Aorta (tissue), 5 donors: ENCODE results near the gene PLCD1. TPM values are rescaled to one million over a fixed set of nuclear protein-coding genes. Genes with fewer than 3 reads are reported as not detected.

ENCODE experiments used
- ATAC-seq: fragments of 200-7000 bp; cut with Tn5 transposase; one replicate; pipeline ENCODE4 v1.9.1; 2022; ENCODE audit warnings: moderate library complexity; ENCODE audit not compliant: low FRiP score
- DNase-seq, 2 donors: peaks; one replicate each; pipeline ENCODE4 v3.0.0-alpha.2; 2020
- H3K27ac ChIP-seq, 2 donors: one replicate each; pipeline ENCODE4 v1.5.1; 2013; ENCODE audit warnings: low read length in 2 of 2, mild to moderate bottlenecking in 2 of 2, moderate library complexity in 2 of 2, control low read depth in 1 of 2, inconsistent platforms in 1 of 2, low read depth in 1 of 2
- H3K27me3 ChIP-seq, 2 donors: one replicate each; pipeline ENCODE4 v1.6.1; 2013; ENCODE audit warnings: control low read depth in 1 of 2, low read length in 1 of 2, mild to moderate bottlenecking in 1 of 2, moderate library complexity in 1 of 2; ENCODE audit not compliant: insufficient read depth in 2 of 2, control insufficient read depth in 1 of 2
- H3K36me3 ChIP-seq, 2 donors: one replicate each; pipeline ENCODE4 v1.6.1; 2013; ENCODE audit warnings: control low read depth in 1 of 2, low read length in 1 of 2, mild to moderate bottlenecking in 1 of 2; ENCODE audit not compliant: insufficient read depth in 2 of 2, control insufficient read depth in 1 of 2
- H3K4me1 ChIP-seq, 2 donors: one replicate each; pipeline ENCODE4 v1.6.1; 2013; ENCODE audit warnings: low read length in 2 of 2, control low read depth in 1 of 2, mild to moderate bottlenecking in 1 of 2, moderate library complexity in 1 of 2; ENCODE audit not compliant: insufficient read depth in 2 of 2, control insufficient read depth in 1 of 2
- H3K4me3 ChIP-seq, 2 donors: one replicate each; pipeline ENCODE4 v1.5.1; 2013; ENCODE audit warnings: low read length in 2 of 2, control low read depth in 1 of 2, mild to moderate bottlenecking in 1 of 2
- H3K9me3 ChIP-seq: one replicate; pipeline ENCODE4 v1.6.1; 2013; ENCODE audit warnings: mild to moderate bottlenecking, low read length; ENCODE audit not compliant: control insufficient read depth
- WGBS, 2 donors: extraction: QIAGEN DNeasy Blood & Tissue Kit; methylation state at CpG; one replicate each; pipeline ENCODE4 v1.1.7; 2013; 5-methylcytosine and 5-hydroxymethylcytosine counted together
- intact Hi-C, 2 donors: fragments of 100-400 bp; cut with DNase I; formaldehyde crosslinking; loops; one replicate each; pipeline versions ENCODE4 v1.14.2 to v1.15.0; 2022
- microRNA-seq, 2 donors: library from miRNA; unstranded; fragments of <30 nt; microRNA quantifications; one replicate each; pipeline ENCODE4 v1.2.0, GENCODE V29; 2020
- polyA plus RNA-seq, 2 donors: library from polyadenylated mRNA; stranded (reverse); fragments of 200-250 nt; gene quantifications; one replicate each; pipeline ENCODE4 v1.2.3, GENCODE V29; 2013
- total RNA-seq, 2 donors: library from RNA; stranded (reverse); fragmentation: NEBNext Ultra II Directional; extraction: Animal tissue kit (Norgen Biotek cat#: 25700); gene quantifications; one replicate each; pipeline ENCODE4 v1.2.1, GENCODE V29; 2021
- donor health status: healthy with polysubstance abuse.
- donor health status: Bipolar disorder and iron deficiency.
- donor health status: DM: no; HTN: no; CAD: no.
- donor health status: DM: no; HTN: no; CAD: no.
- donor health status: DM: yes; HTN: yes; CAD: no.

Gene PLCD1
- total and polyA plus RNA-seq, 4 donors = 30.8 to 59.7 (median 45.4) TPM

DNA sequence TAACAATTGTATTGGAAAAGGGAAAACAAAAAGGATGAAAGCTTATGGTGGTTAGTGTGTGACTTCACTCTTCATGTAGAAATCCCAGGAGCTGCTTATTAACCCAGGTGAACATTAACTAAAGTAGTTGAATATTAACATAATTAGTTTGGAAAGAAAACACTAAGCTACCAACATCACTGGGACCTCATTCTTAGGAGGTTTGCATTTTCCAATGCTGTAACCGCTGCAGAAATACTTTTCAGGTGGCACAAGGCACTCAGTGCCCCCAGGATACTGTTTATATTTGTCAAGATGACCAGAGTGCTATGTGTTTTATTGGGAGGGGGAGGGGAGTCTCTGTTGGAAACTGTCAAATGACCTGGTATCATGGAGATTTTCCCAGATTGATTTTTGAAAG, 64.7 kb downstream of the PLCD1 start:
- Histone ChIP-seq H3K4me1 (no peaks in the 10 kb centered on the region), H3K9me3 (no peaks in the 10 kb centered on the region), H3K27ac (no peak overlapping the region), H3K36me3 (peaks cover 0 to 2% of the 10 kb centered on the region in 2 donors), H3K27me3 (no peaks in the 10 kb centered on the region), H3K4me3 (no peak overlapping the region)
- 90 to 100% methylated on average over 1 of the region's 1 CpG for WGBS, 2 donors
- DNase-seq (no peak), ATAC-seq (no peak)
- intact Hi-C loops = no loop called here

DNA sequence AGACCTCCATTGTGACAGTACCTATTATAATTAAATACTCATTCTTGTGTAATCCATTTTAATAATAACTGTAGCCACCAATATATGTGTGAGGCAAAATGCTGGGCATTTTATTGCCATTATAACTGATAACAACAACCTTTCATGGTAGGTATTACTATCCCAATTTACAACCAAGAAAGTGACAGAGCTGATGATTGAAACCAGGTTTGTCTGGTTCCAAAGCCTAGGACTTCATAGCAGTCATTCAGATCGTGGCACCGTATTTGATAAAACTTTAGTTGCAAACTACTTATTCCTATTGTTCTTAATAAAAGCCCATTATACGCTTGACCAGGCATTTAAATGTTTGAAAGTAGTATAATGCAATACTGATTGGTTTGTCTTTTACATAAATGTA, 65.3 kb downstream of the PLCD1 start:
- ATAC-seq (no peak), DNase-seq (no peak)
- H3K27ac ChIP-seq = no peak overlapping the region
- WGBS, 2 donors = 96 to 97% methylated on average over 3 of the region's 3 CpGs
- no peaks in the 10 kb centered on the region for H3K27me3 ChIP-seq
- H3K36me3 ChIP-seq = peaks cover 0 to 2% of the 10 kb centered on the region in 2 donors
- intact Hi-C loops = no loop called here
- no peak overlapping the region for H3K4me3 ChIP-seq
- no peaks in the 10 kb centered on the region for H3K9me3 ChIP-seq
- no peaks in the 10 kb centered on the region for H3K4me1 ChIP-seq

DNA sequence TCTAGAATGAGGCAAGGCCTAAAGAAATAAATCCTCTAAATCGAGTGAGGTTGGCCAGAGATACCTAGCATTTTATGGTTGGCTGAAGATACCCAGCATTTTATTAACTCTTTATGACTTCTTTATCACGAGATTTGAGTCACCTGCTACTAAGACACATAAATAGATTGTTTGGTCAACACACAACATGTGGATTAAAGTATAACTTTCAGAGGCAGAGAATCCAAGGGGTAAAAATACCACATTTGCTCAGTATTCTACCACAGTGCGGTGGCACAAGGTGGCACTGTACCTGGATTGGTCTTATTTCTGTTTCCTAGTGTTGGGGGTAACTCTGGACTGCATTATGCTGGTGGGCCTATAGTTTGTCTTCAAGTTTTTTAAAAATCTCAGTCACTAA, 65.8 kb downstream of the PLCD1 start:
- WGBS, 2 donors = 67 to 69% methylated on average over 3 of the region's 3 CpGs

DNA sequence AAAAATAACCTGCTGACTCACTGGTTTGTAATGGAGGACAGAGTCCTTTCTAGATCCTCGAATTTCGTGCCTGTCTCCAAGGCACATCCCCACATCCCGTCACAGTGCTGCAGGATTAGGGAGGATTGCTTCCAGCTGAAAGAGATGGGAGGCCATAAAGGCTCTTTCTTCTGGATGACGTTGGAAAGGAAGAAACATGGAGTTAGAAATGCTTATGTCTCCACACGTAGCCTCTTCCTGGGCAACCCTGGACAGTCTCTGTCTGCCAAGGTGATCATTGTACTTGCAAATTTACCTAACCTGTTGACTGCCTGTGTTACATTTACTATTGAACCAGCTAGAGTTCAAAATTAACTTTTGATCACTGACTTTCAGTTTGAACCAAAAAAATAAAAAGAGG, 66.4 kb downstream of the PLCD1 start:
- DNase-seq = no peak
- Histone ChIP-seq H3K27ac (no peak overlapping the region), H3K36me3 (peaks cover 0 to 2% of the 10 kb centered on the region in 2 donors), H3K4me1 (no peaks in the 10 kb centered on the region), H3K4me3 (no peak overlapping the region), H3K9me3 (no peaks in the 10 kb centered on the region), H3K27me3 (no peaks in the 10 kb centered on the region)
- intact Hi-C loops = no loop called here
- ATAC-seq = no peak
- WGBS, 2 donors = 32 to 34% methylated on average over 5 of the region's 5 CpGs

More for the DNA sequence above, 65.8 kb downstream of the PLCD1 start:
- Histone ChIP-seq H3K36me3 (peaks cover 0 to 2% of the 10 kb centered on the region in 2 donors), H3K4me1 (no peaks in the 10 kb centered on the region), H3K27ac (no peak overlapping the region), H3K9me3 (no peaks in the 10 kb centered on the region), H3K27me3 (no peaks in the 10 kb centered on the region), H3K4me3 (no peak overlapping the region)
- no peak for ATAC-seq
- DNase-seq = no peak
- intact Hi-C loops = no loop called here

DNA sequence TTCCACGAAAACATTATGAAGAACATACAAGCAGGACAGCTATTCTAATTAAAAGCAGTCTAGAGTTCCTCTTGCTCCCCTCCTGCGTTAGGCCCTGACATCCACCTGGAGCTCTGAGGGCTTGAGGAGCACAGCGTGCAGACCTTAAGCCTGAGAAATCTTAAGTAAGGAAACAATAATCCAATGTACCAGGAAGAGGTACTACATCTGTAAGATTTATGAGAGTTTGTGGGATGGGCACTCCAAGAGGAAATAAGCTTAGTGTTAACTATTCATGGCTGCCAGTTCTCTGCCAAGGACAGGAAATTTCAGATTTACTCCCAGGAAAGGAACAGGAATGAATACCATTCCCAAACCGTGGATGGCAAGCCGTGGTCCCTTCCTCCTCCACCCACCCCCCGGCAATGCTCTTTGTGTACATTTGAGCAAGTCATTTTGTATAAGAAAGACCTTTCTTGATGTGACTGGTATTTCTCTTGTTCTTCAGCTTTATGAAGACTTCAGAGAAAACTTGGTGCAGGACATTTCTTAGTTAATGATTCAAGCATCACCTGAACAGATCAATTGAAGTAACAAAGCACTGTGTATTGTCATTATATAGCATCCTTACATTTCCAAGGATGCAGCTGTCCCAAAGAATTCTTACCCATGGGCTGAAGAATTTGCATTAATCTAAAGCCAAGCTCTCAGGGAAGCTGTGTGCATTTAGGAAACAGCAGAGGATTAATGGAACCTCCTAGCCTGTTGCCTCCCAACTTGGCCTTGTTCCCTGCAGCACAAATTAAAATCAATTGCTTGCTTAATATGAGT, 67.6 kb downstream of the PLCD1 start:
- Histone ChIP-seq H3K9me3 (no peaks in the 10 kb centered on the region), H3K4me1 (no peaks in the 10 kb centered on the region), H3K27ac (no peak overlapping the region), H3K4me3 (no peak overlapping the region), H3K27me3 (no peaks in the 10 kb centered on the region), H3K36me3 (peaks cover 0 to 2% of the 10 kb centered on the region in 2 donors)
- intact Hi-C loops = no loop called here
- 54 to 70% methylated on average over 6 of the region's 6 CpGs for WGBS, 2 donors
- DNase-seq (no peak), ATAC-seq (no peak)

DNA sequence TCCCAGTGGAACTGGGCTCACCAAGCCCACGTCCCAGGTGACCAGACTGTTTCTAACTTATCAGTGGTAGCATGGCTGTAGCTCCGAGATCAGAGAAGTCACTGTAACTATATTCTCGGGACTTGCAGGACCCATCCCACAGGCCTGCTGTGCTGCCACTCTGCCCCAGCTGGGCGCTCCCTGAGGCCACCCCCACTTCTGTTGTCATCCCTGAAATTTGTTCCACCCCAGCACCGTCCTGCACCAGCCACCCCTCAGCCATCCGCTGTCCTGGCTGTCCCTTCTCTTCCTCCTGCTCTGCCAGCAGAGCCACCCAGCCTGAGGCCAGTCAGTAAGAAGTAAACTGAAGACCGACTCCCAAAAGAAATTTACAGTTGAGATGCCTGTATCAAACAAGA, 71.9 kb downstream of the PLCD1 start:
- ATAC-seq (no peak), DNase-seq (no peak)
- no peaks in the 10 kb centered on the region for H3K9me3 ChIP-seq
- 70 to 71% methylated on average over 7 of the region's 7 CpGs for WGBS, 2 donors
- no peak overlapping the region for H3K27ac ChIP-seq
- no peaks in the 10 kb centered on the region for H3K36me3 ChIP-seq
- no peak overlapping the region for H3K4me3 ChIP-seq
- intact Hi-C loops = no loop called here
- H3K4me1 ChIP-seq = peaks cover 0 to 4% of the 10 kb centered on the region in 2 donors
- no peaks in the 10 kb centered on the region for H3K27me3 ChIP-seq

Small RNA genes within 50 kb of the gene (microRNA-seq; reads per million reads assigned to microRNA genes)
- gene MIR26A1 = 15.5 to 252 reads per million in 2 donors

Other genes with a start within 250 kb of the PLCD1 start
- gene CTDSPL, start 167.8 kb downstream of the PLCD1 start, total RNA-seq = 10 to 100 TPM; 45.3 to 48.0 TPM
- gene CTDSPL, start 167.8 kb downstream of the PLCD1 start, polyA plus RNA-seq = 10 to 100 TPM; 21.3 to 25.4 TPM
- 10 to 100 TPM in 1 of 2 donors, 1 to 10 TPM in 1; 3.9 to 10.9 TPM for gene VILL, start 38.9 kb downstream of the PLCD1 start, total RNA-seq
- gene VILL, start 38.9 kb downstream of the PLCD1 start, polyA plus RNA-seq = 10 to 100 TPM; 15.4 to 37.1 TPM
- under 1 TPM; 0.26 to 0.69 TPM for gene DLEC1, start 9.6 kb upstream of the PLCD1 start, total RNA-seq
- under 1 TPM; 0.25 to 0.59 TPM for gene DLEC1, start 9.6 kb upstream of the PLCD1 start, polyA plus RNA-seq
- gene ACAA1, start 107.5 kb upstream of the PLCD1 start, total RNA-seq = 10 to 100 TPM; 39.3 to 54.8 TPM
- gene ACAA1, start 107.5 kb upstream of the PLCD1 start, polyA plus RNA-seq = 10 to 100 TPM; 58.4 to 69.2 TPM
- gene MYD88, start 109.0 kb upstream of the PLCD1 start, total RNA-seq = 10 to 100 TPM; 23.4 to 33.6 TPM
- gene MYD88, start 109.0 kb upstream of the PLCD1 start, polyA plus RNA-seq = 10 to 100 TPM; 17.7 to 19.3 TPM
- gene OXSR1, start 135.9 kb upstream of the PLCD1 start, total RNA-seq = 10 to 100 TPM; 38.9 to 42.0 TPM
- 10 to 100 TPM in 1 of 2 donors, 1 to 10 TPM in 1; 7.9 to 13.9 TPM for gene OXSR1, start 135.9 kb upstream of the PLCD1 start, polyA plus RNA-seq
- gene SLC22A13, start 236.2 kb upstream of the PLCD1 start, total RNA-seq = 1 to 10 TPM; 1.1 to 1.3 TPM
- gene SLC22A13, start 236.2 kb upstream of the PLCD1 start, polyA plus RNA-seq = not detected